HG03045 (cell line): ENCODE measurements around the gene ZSWIM2.
A peak's percentile ranks its signal among the peaks of the same experiment; 100 is the strongest.
"Not testable (repeated sequence)": the region's sequence is repeated elsewhere in the genome, so short reads cannot be mapped to it uniquely, and the experiment has no call there.

Experiments used
- ATAC-seq: cut with Tn5 transposase; IDR thresholded peaks from one replicate; pipeline ENCODE4 v1.9.1; 2021; ENCODE audit warnings: mild to moderate bottlenecking, moderate library complexity; ENCODE audit not compliant: unreplicated experiment

The ZSWIM2 gene

GRCh38 chr2:186848873-186849578, at the start of gene ZSWIM2:
ZSWIM2 (minus strand) TSS chr2:186849170; CDS start chr2:186849130, 40 bp downstream.
- peak; percentile 57 for ATAC-seq

GRCh38 chr2:186896220-186896619, 47.2 kb upstream of the ZSWIM2 start:
- not testable (repeated sequence) for ATAC-seq

GRCh38 chr2:186895451-186895850, 46.5 kb upstream of the ZSWIM2 start:
- ATAC-seq: no peak

GRCh38 chr2:186894478-186894877, 45.5 kb upstream of the ZSWIM2 start:
- ATAC-seq: no peak

GRCh38 chr2:186892821-186893220, 43.9 kb upstream of the ZSWIM2 start:
- ATAC-seq: no peak

- no peak for ATAC-seq
Measured at GRCh38 chr2:186891185-186891621, 42.2 kb upstream of the ZSWIM2 start.

- ATAC-seq: no peak
Measured at GRCh38 chr2:186889101-186889879, 40.3 kb upstream of the ZSWIM2 start.

GRCh38 chr2:186887107-186888090, 38.4 kb upstream of the ZSWIM2 start:
- no peak for ATAC-seq

GRCh38 chr2:186884587-186884986, 35.6 kb upstream of the ZSWIM2 start:
- no peak for ATAC-seq

- ATAC-seq: no peak
Measured at GRCh38 chr2:186883666-186884065, 34.7 kb upstream of the ZSWIM2 start.

- ATAC-seq: no peak
Measured at GRCh38 chr2:186882511-186883071, 33.6 kb upstream of the ZSWIM2 start.

GRCh38 chr2:186881660-186882059, 32.7 kb upstream of the ZSWIM2 start:
- no peak for ATAC-seq

- ATAC-seq: no peak
Measured at GRCh38 chr2:186879312-186879711, 30.3 kb upstream of the ZSWIM2 start.

GRCh38 chr2:186874713-186875112, 25.7 kb upstream of the ZSWIM2 start:
- ATAC-seq: no peak

GRCh38 chr2:186871881-186872280, 22.9 kb upstream of the ZSWIM2 start:
- no peak for ATAC-seq

GRCh38 chr2:186868344-186868743, 19.4 kb upstream of the ZSWIM2 start:
- no peak for ATAC-seq

- ATAC-seq: no peak
Measured at GRCh38 chr2:186862869-186863709, 14.1 kb upstream of the ZSWIM2 start.

- ATAC-seq: no peak
Measured at GRCh38 chr2:186855216-186855615, 6.2 kb upstream of the ZSWIM2 start.

- ATAC-seq: no peak
Measured at GRCh38 chr2:186853951-186854350, 5.0 kb upstream of the ZSWIM2 start.

GRCh38 chr2:186852508-186852907, 3.5 kb upstream of the ZSWIM2 start:
- no peak for ATAC-seq
